ENCODE results near the gene RRP12.

GRCh38 chr10:97406064-97406463 lies 4.9 kb upstream of the RRP12 start:
- no peak for TF ChIP-seq POLR2A (IDR thresholded peaks at IDR 0.05; ENCODE audit: low read depth, low read length)
- no peak for TF ChIP-seq POLR2AphosphoS5 (IDR thresholded peaks at IDR 0.05; ENCODE audit: low read depth, low read length)

Measured in GM12892 (cell line).